ENCODE measurements around the gene SLC1A1.

The SLC1A1 gene

DNA sequence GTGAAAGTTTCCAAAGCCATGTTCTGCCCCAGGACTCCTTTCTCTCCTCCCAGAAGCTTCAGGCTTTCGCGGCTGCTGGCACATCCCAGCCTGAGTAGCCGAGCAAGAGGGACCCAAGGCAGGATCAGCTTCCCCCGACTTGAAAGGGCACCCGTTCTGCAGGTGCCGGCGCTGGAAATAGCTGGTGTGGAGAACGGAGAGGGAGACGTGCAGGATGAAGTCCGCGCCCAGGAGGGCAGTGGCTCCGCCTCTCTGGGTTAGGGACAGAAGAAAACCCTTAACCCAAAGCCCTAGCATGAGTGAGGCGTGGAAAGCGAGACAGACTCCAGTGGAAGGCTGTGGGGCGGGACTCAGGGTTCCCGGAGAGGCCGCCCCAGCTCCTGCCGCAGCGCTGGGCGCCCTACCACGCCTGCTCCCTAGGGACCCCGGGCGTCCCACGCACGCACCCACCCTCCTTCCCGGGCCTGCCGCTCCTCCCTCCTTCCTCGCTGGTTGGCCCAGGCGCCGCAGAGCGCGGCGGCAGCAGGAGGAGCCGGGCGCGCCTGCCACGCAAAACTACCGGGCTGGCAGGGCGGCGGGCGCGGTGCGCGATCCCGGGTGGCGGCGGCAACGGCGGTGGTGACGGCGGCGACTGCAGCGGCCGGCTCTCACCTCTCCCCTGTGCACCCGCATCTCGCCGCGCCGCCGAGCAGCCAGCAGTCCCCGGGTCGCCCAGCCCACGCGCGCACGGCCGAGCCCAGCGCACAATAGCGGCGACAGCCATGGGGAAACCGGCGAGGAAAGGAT, at the start of gene SLC1A1:
SLC1A1 (plus strand) TSS at position 550 of the 786 bp plus-strand sequence; CDS start at position 762, 212 bp downstream.
- DNase-seq (ENCODE audit: low spot score) = peak; percentile 11

DNA sequence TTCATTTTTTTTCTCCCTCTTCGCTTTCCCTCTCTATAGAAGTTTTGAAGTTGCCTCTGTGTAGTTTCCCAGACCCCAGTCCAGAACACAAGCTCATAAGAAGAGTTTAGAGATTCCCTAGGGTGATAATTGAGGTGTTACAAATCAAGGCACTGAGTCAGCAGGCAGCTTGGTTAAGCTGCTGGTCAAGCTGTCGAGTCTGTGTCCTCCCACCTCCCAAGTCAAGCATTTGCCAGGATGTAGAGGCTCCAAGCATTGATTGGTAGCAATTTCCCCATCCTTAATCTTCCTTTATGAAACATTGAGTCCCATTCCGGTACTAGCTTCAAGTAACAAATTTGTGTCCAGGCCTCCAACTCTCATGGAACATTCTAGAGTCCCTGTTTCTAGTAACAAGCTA, 47.5 kb upstream of the SLC1A1 start:
- no peak for DNase-seq (ENCODE audit: low spot score)

DNA sequence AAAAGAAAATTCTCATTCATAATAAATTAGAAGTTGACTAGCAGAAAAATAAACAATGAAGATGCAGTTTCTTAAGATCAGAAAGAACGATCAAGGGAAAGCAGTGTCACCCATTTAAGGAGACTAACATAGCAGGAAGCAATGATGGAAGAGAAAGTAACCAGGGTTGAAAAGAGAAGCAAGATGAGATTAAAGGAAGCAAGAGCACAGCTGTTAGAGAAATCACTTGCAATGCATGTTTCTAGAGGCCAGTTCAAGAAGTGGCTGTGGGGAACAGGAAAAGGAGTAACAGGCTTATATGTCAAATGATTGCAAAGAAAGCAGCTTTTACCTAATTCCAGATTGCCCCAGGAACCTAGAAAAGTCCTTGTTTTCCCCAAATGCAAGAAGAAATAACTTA, 46.8 kb upstream of the SLC1A1 start:
- DNase-seq (ENCODE audit: low spot score) = peak; percentile 2

- DNase-seq (ENCODE audit: low spot score) = no peak
These were observed 28.8 kb upstream of the SLC1A1 start for GRCh38 chr9:4461437-4461836.

DNA sequence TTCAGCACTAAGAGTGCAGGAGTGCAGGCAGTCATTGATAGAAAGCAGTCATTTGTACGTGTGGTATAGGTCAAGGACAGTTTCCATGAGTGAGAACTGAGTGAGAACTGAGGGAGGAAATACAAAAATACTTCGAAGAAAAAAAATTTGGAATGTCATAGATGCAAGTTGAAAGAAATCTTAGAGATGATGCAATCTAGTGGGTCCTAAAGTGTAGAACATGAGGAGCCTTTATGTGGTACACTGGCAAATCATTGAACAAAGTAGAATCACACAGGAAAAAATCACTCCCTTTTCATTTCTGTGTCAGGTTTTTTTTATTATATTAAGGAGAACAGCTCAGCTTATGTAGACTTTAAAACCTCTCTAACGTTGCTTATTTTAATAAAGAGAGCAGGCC, 26.4 kb upstream of the SLC1A1 start:
- DNase-seq (ENCODE audit: low spot score) = no peak

GRCh38 chr9:4464911-4465513, 25.3 kb upstream of the SLC1A1 start:
- DNase-seq (ENCODE audit: low spot score) = no peak

- no peak for DNase-seq (ENCODE audit: low spot score)
These were observed 24.4 kb upstream of the SLC1A1 start for GRCh38 chr9:4465910-4466309.

DNA sequence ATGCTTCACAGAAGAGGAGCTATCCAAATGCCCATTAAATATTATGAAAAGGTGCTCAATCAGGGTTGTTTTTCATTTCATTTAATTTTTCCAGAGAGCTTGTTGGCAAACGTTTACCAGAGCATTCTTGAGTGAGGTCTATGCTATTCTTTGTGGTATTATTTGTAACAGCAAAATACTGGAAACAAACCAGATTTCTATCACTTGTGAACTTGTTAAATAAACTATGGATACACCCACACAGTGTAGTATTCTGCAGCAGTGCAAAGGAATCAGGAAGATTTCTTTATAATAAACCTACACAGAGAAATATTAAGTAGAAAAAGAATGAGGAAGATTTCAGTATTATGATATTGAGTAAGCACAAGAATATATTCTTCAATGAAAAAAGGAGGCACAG, 15.0 kb upstream of the SLC1A1 start:
- DNase-seq (ENCODE audit: low spot score) = no peak

DNA sequence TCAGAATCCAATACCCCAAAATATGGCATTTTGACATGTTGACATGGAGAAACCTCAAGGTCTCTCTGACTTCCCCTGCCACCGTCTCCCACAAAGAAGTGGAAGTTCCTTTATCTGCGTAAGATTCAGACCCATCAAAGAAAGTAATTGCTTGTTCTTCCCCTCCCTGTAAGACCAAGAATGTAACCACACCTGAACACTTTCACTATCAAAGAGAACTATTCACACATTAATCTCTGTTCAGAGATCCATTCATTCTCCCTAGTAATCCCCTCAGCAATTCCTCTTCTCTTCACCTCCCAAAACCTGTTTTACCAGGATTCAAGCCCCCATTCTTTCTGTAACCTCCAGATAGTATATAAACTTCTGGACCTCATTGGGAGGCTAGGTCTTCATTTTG, 4.1 kb upstream of the SLC1A1 start:
- DNase-seq (ENCODE audit: low spot score) = no peak

DNA sequence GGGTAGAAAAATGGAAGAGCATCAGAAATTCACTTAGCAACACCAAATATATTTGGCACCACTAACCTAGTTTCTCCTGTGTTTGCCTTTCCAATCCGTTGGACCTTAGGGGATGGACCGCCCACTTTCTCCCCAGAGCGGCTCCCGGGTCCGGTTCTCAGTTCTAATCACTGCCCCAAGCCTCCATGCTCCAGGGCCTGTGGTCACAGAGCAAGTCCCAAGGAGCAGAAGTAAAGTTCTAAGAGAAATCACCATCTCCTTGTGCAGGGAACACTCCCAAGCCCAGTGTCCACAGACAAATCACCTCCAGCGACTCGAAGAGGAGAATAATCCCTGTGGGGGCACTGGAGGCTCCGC, 728 bp upstream of the SLC1A1 start:
- DNase-seq (ENCODE audit: low spot score) = no peak

GRCh38 chr9:4490705-4491625, 697 bp downstream of the SLC1A1 start:
- DNase-seq (ENCODE audit: low spot score) = no peak

DNA sequence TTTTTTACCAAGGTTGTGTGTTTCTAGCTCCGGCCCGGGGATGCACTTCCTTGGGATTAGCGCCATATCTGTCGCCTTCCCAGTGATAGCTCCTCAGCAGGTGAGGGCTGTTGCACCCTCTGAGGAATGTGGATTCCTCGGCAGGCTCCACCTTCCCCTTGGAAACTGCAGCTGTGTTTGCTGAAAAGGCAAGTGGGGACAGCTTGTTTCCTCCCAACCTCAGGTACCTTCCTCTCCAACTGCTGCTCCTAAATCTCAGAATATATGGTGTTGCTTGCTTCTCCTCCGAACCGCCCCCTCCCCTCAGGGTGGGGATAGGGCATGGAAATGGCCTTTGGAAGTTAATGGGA, 1.3 kb downstream of the SLC1A1 start:
- no peak for DNase-seq (ENCODE audit: low spot score)

GRCh38 chr9:4494332-4494731, 4.1 kb downstream of the SLC1A1 start:
- DNase-seq (ENCODE audit: low spot score) = no peak

- no peak for DNase-seq (ENCODE audit: low spot score)
These were observed 4.5 kb downstream of the SLC1A1 start for GRCh38 chr9:4494806-4495205.

GRCh38 chr9:4495537-4495936, 5.3 kb downstream of the SLC1A1 start:
- DNase-seq (ENCODE audit: low spot score) = no peak

- DNase-seq (ENCODE audit: low spot score) = no peak
These were observed 6.2 kb downstream of the SLC1A1 start for GRCh38 chr9:4496497-4496896.

- DNase-seq (ENCODE audit: low spot score) = no peak
These were observed 7.1 kb downstream of the SLC1A1 start for GRCh38 chr9:4497395-4497794.

GRCh38 chr9:4497855-4498254, 7.6 kb downstream of the SLC1A1 start:
- no peak for DNase-seq (ENCODE audit: low spot score)

DNA sequence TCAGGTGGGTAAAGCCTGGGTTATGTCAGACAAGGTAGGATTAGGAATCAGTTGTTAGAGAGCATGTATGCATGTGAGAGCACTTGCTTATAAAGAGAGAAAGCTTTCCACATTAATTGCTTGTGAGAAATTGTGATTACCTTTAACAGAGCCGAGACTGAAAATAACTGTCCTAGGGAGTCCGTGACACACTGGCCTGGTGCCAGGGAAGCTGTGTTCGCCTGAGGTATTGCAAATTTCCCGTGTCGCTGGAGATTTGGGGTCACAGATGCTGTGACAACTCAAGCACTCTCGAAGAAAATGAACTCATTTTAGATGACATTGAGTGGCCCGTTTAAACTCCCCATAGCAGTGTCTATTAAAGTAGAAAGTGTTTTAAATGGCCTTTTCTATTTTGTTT, 9.6 kb downstream of the SLC1A1 start:
- DNase-seq (ENCODE audit: low spot score) = no peak

DNA sequence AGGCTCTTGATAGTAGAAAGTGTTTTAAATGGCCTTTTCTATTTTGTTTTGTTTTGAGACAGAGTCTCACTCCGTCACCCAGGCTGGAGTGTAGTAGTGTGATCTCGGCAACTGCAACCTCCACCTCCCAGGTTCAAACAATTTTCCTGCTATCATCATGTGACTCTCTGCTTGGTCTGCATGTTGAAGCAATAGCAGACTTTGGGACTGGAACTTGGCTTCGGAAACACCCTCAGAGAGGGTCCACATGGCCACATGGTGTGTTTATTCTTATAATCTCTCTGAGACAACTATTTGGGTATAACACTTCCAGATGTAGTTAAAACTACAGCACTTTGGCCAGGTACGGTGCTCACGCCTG, 10.9 kb downstream of the SLC1A1 start:
- DNase-seq (ENCODE audit: low spot score) = no peak

DNA sequence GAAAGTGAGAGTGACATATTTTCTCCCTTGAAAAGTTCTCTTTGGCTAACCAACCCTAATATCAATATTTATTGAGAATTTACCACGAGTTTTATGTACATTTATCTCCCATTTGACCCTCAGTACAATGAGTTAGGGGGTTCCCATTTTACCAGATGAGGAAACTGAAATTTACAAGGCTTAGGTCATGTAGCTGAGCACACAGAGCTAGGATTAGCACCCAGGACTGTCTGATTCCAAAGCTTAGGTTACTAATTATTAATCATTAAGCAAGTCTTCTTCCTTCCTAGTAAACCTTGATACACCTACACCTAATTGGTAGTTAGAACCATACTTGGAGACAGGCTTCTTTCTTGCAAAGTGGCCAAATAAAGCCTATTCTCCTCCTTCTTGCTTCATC, 12.2 kb downstream of the SLC1A1 start:
- DNase-seq (ENCODE audit: low spot score) = no peak

DNA sequence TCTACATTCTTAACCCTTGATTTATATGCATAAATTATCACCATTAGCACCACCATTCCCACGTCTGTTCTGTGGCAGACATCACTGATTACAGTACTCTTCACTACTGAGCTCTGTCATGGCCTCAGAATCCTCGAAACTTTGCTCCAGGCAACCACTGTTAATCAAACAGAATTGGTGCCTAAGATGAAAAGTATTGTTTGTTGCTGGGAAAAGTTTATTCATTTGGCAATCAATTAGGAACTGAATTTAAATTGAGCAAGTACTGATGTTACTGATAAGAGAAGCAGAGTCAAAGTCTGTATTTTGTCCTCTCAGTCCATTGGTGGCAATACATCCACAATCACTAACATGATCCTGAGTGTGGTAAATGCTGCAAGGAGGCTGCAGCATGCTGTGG, 12.8 kb downstream of the SLC1A1 start:
- DNase-seq (ENCODE audit: low spot score) = no peak

DNA sequence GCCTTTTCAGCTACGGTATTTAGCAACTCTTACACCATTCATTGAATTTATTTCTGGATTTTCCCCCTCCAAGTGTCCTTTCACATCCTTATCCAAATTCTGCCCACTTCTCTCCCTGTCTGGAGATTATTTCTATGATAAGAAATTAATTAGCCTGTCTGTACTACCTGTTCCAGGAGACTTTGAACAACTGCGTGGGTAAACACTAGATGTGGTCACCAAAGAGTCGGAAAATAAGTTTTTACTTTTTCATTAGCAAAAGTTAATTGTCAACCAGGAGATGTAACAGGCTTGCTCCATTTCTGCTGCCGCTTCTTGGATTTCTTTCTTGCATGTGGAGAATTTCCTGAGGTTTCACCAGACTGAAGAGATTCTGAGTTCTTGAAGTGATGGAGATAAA, 14.0 kb downstream of the SLC1A1 start:
- no peak for DNase-seq (ENCODE audit: low spot score)
